Breast epithelium (tissue), 3 donors: ENCODE measurements around the gene ZNF324B.

Experiments used
- CTCF ChIP-seq, 3 donors: fragments of 450-650 bp; IDR thresholded peaks; one replicate each; pipeline ENCODE4 v1.5.1; 2016 to 2017; ENCODE audit warnings: antibody characterized with exemption in 3 of 3, mild to moderate bottlenecking in 3 of 3, moderate library complexity in 3 of 3
- POLR2A ChIP-seq: fragments of 450-650 bp; IDR thresholded peaks from one replicate; pipeline ENCODE4 v1.6.1; 2016; ENCODE audit warnings: antibody characterized with exemption, mild to moderate bottlenecking, moderate library complexity

GRCh38 chr19:58480481-58480830 lies 29.0 kb downstream of the ZNF324B start:
- TF ChIP-seq CTCF (IDR thresholded peaks at IDR 0.05) = no peak
- TF ChIP-seq POLR2A = no peak
